ENCODE data around the gene C2orf49. TPM values are rescaled to one million over a fixed set of nuclear protein-coding genes. Genes with fewer than 3 reads are reported as not detected.

Gene C2orf49
- total and polyA plus RNA-seq, 10 of the 15 experiments (the other 5 are each of a cell fraction or from before 2014, with no cell fraction given): 7.2 to 24.2 (median 15.5) TPM

GRCh38 chr2:105337122-105338019 lies at the start of gene C2orf49 (continued):
- no peak for TF ChIP-seq HSF1 (IDR thresholded peaks at IDR 0.05; ENCODE audit: low read depth, low read length)
- no peak for TF ChIP-seq USF1 (IDR thresholded peaks at IDR 0.05; ENCODE audit: borderline replicate concordance, extremely low read length, insufficient read depth, low read depth, low read length)
- peak; percentile 87 for TF ChIP-seq ATF7 (IDR thresholded peaks at IDR 0.05; ENCODE audit: low read depth)
- TF ChIP-seq ZBTB40 (IDR thresholded peaks at IDR 0.05; ENCODE audit: borderline replicate concordance): peak; percentile 93
- peak; percentile 86 for TF ChIP-seq POLR2A (IDR thresholded peaks at IDR 0.05; ENCODE audit: low read depth, low read length)
- TF ChIP-seq PBX3 (IDR thresholded peaks at IDR 0.05; ENCODE audit: insufficient replicate concordance, low read depth, low read length): peak; percentile 58
- peak; percentile 89 for TF ChIP-seq RELA (IDR thresholded peaks at IDR 0.05; ENCODE audit: borderline replicate concordance, partially characterized antibody)
- TF ChIP-seq ZNF274 (IDR thresholded peaks at IDR 0.05; ENCODE audit: insufficient read depth, insufficient read length): no peak
- no peak for TF ChIP-seq E2F4 (IDR thresholded peaks at IDR 0.05; ENCODE audit: low read depth, low read length)
- peak; percentile 45; the same call in 1 of the 2 replicates for TF ChIP-seq NFIC (IDR thresholded peaks at IDR 0.05; ENCODE audit: low read depth, low read length)
- TF ChIP-seq SMAD5 (IDR thresholded peaks at IDR 0.05; ENCODE audit: low read depth): no peak; the same call in 1 of the 2 replicates
- TF ChIP-seq KAT2A (conservative IDR thresholded peaks at IDR 0.05; ENCODE audit: control insufficient read depth, low read depth, low read length): no peak
- no peak for TF ChIP-seq ZBED1 (IDR thresholded peaks at IDR 0.05; ENCODE audit: borderline replicate concordance)
- TF ChIP-seq BCL3 (IDR thresholded peaks at IDR 0.05; ENCODE audit: borderline replicate concordance, insufficient read depth, low read depth, low read length, poor library complexity, severe bottlenecking): no peak
- TF ChIP-seq NFYA (IDR thresholded peaks at IDR 0.05; ENCODE audit: borderline replicate concordance, low read depth, low read length): no peak
- no peak for TF ChIP-seq SUZ12 (IDR thresholded peaks at IDR 0.05; ENCODE audit: unreplicated experiment)

Measured in GM12878 (cell line).